Thoracic aorta (tissue), 2 donors: Measurements from ENCODE around the gene CHMP6. TPM values are rescaled to one million over a fixed set of nuclear protein-coding genes. Genes with fewer than 3 reads are reported as not detected.

ENCODE experiments used
- ATAC-seq: fragments of 150-250 bp; one replicate; pipeline ENCODE4 v1.8.0; 2017; ENCODE audit warnings: low read depth; ENCODE audit not compliant: insufficient number of reproducible peaks, low FRiP score
- DNase-seq: peaks from one replicate; pipeline ENCODE4 v3.0.0-alpha.2; 2020; ENCODE audit warnings: low spot score
- H3K27ac ChIP-seq, 2 donors: fragments of 200-600 bp; sonication (generic); 1 replicate in 1 of 2; 2 replicates in 1 of 2; pipeline ENCODE4 v1.5.1; 2016; ENCODE audit warnings: mild to moderate bottlenecking in 2 of 2, moderate library complexity in 2 of 2
- H3K27me3 ChIP-seq: fragments of 200-600 bp; sonication (generic); replicated peaks from 2 replicates; pipeline ENCODE4 v1.6.0; 2016; ENCODE audit warnings: mild to moderate bottlenecking; ENCODE audit not compliant: insufficient read depth
- H3K36me3 ChIP-seq: fragments of 200-600 bp; sonication (generic); one replicate; pipeline ENCODE4 v1.5.1; 2016
- H3K4me1 ChIP-seq, 2 donors: fragments of 200-600 bp; sonication (generic); 1 replicate in 1 of 2; 2 replicates in 1 of 2; pipeline versions ENCODE4 v1.5.1 to v1.6.0; 2016; ENCODE audit warnings: low read depth in 2 of 2, mild to moderate bottlenecking in 1 of 2; ENCODE audit not compliant: control insufficient read depth in 1 of 2
- H3K4me3 ChIP-seq: fragments of 200-600 bp; sonication (generic); 2 replicates; pipeline ENCODE4 v1.5.1; 2016; ENCODE audit warnings: mild to moderate bottlenecking
- H3K9me3 ChIP-seq: fragments of 200-600 bp; sonication (generic); 2 replicates; pipeline ENCODE4 v1.5.1; 2016
- CTCF ChIP-seq: fragments of 200-600 bp; sonication (generic); IDR thresholded peaks from one replicate; pipeline ENCODE4 v1.5.1; 2019; ENCODE audit warnings: antibody characterized with exemption
- total RNA-seq, 2 donors: library from RNA; depleted of rRNA; stranded (reverse); fragments of >200 nt; gene quantifications; one replicate each; pipeline versions ENCODE4 v1.1.0 to v1.2.3, GENCODE V29; 2016

CHMP6 gene
- total RNA-seq, 2 donors from 2014 or later = 20.2 to 38.0 TPM

GRCh38 chr17:80949451-80950421 is 41.9 kb upstream of the CHMP6 start:
- ATAC-seq = no peak
- Histone ChIP-seq H3K36me3 (peaks cover 17% of the 10 kb centered on the region), H3K4me1 (peaks cover 3 to 24% of the 10 kb centered on the region in 2 donors), H3K4me3 (peak overlapping the region; percentile 27), H3K27me3 (no peaks in the 10 kb centered on the region), H3K9me3 (no peaks in the 10 kb centered on the region), H3K27ac (peak overlapping the region in 1 of 2 donors; percentile 44)
- DNase-seq = no peak
- TF ChIP-seq CTCF = no peak

- Histone ChIP-seq H3K4me3 (no peak overlapping the region), H3K9me3 (no peaks in the 10 kb centered on the region), H3K36me3 (peaks cover 17% of the 10 kb centered on the region), H3K4me1 (peaks cover 3 to 24% of the 10 kb centered on the region in 2 donors), H3K27me3 (no peaks in the 10 kb centered on the region), H3K27ac (no peak overlapping the region)
- ATAC-seq (no peak), DNase-seq (no peak)
- TF ChIP-seq CTCF = no peak
These were observed 41.0 kb upstream of the CHMP6 start for GRCh38 chr17:80950466-80951120.

GRCh38 chr17:80951121-80952090 is 40.2 kb upstream of the CHMP6 start:
- H3K27ac ChIP-seq = no peak overlapping the region
- no peak for TF ChIP-seq CTCF
- peaks cover 14% of the 10 kb centered on the region for H3K36me3 ChIP-seq
- no peak overlapping the region for H3K4me3 ChIP-seq
- ATAC-seq = no peak
- H3K27me3 ChIP-seq = no peaks in the 10 kb centered on the region
- peaks cover 3 to 24% of the 10 kb centered on the region in 2 donors for H3K4me1 ChIP-seq
- no peaks in the 10 kb centered on the region for H3K9me3 ChIP-seq
- DNase-seq = no peak

- Histone ChIP-seq H3K4me1 (peaks cover 3 to 24% of the 10 kb centered on the region in 2 donors), H3K9me3 (no peaks in the 10 kb centered on the region), H3K27ac (no peak overlapping the region), H3K4me3 (no peak overlapping the region), H3K36me3 (peaks cover 11% of the 10 kb centered on the region), H3K27me3 (no peaks in the 10 kb centered on the region)
- ATAC-seq = no peak
- TF ChIP-seq CTCF = no peak
- no peak for DNase-seq
These were observed 39.4 kb upstream of the CHMP6 start for GRCh38 chr17:80952291-80952690.
